ENCODE data around the gene GUK1. TPM values are rescaled to one million over a fixed set of nuclear protein-coding genes. Genes with fewer than 3 reads are reported as not detected.
A peak's percentile ranks its signal among the peaks of the same experiment; 100 is the strongest.

GUK1 gene
- total RNA-seq, 1 donor, result 278 TPM

DNA sequence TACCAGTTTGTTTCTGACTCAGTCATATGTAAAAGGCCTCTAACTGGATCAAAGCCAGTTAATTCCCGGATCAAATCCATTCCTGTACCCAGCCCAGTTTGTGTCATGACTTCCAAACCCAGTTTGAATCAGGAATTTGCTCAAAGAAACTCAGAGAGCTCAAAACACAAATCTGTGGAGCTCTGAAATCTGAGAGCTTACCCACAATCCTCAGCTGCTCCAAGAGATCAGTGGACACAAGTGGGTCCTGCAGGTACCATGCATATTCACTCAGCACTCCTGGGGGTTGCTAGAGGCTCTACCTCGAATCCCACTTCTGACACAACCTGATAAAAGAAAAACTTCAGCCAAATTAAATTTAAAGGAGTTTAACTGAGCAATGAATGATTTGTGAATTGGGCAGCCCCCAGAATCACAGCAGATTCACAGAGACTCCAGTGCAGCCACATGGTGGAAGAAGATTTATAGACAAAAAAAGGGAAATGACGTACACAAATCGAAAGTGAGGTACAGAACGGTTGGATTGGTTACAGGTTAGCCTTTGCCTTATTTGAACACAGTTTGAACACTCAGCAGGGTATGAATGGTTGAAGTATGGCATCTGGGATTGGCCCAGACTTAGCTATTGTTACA, 19.1 kb upstream of the GUK1 start:
- Histone ChIP-seq H3K4me2 (ENCODE audit: insufficient read depth, low read length) (no peak overlapping the region), H3K27ac (ENCODE audit: low read depth, low read length) (no peak overlapping the region), H3K36me3 (ENCODE audit: insufficient read depth, low read length) (no peaks in the 10 kb centered on the region), H3K4me1 (ENCODE audit: insufficient read depth, low read length) (peaks cover 5% of the 10 kb centered on the region), H3K4me3 (ENCODE audit: insufficient read depth, low read length) (no peak overlapping the region), H3K9me3 (ENCODE audit: low read depth, low read length) (no peaks in the 10 kb centered on the region), H2AFZ (ENCODE audit: low read length) (no peak overlapping the region), H4K20me1 (ENCODE audit: insufficient read depth, low read length) (no peaks in the 10 kb centered on the region), H3K27me3 (ENCODE audit: insufficient read depth, low read length) (peaks cover 13% of the 10 kb centered on the region), H3K79me2 (ENCODE audit: insufficient read depth, low read length) (no peaks in the 10 kb centered on the region)
- DNase-seq (ENCODE audit: insufficient read length, low spot score, missing footprints), result peak; percentile 30
- TF ChIP-seq CTCF (IDR thresholded peaks at IDR 0.05; ENCODE audit: extremely low read depth, low read depth, low read length), result no peak

DNA sequence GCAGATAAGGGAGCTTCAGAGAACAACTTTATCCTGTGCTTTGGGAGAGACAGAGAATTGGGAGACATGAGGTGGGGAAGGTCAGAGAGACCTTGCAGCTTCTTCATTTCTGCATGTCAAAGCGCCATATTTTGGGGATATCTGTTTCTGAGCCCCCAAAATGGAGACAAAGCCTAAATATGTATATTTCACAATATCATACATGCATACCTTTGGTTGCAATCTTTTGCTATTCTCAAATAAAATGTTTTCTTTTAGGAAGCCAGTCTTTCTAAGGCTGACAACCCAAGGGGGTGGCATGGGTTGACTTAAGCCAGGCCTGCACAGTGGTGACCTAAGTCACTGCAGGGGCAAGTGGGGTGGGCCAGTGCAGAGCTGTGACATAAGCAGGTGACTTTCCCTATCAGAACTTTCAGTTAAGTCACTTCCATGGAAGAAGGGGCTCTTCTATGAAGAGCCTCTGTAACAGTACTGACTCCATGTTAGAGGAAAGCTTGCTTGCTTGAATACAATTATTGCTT, 17.1 kb upstream of the GUK1 start:
- H4K20me1 ChIP-seq (ENCODE audit: insufficient read depth, low read length), result no peaks in the 10 kb centered on the region
- H2AFZ ChIP-seq (ENCODE audit: low read length), result no peak overlapping the region
- DNase-seq (ENCODE audit: insufficient read length, low spot score, missing footprints), result no peak
- H3K27me3 ChIP-seq (ENCODE audit: insufficient read depth, low read length), result peaks cover 15% of the 10 kb centered on the region
- H3K36me3 ChIP-seq (ENCODE audit: insufficient read depth, low read length), result no peaks in the 10 kb centered on the region
- H3K9me3 ChIP-seq (ENCODE audit: low read depth, low read length), result no peaks in the 10 kb centered on the region
- H3K4me1 ChIP-seq (ENCODE audit: insufficient read depth, low read length), result peaks cover 5% of the 10 kb centered on the region
- no peaks in the 10 kb centered on the region for H3K79me2 ChIP-seq (ENCODE audit: insufficient read depth, low read length)
- H3K27ac ChIP-seq (ENCODE audit: low read depth, low read length), result no peak overlapping the region
- no peak overlapping the region for H3K4me3 ChIP-seq (ENCODE audit: insufficient read depth, low read length)
- no peak overlapping the region for H3K4me2 ChIP-seq (ENCODE audit: insufficient read depth, low read length)
- TF ChIP-seq CTCF (IDR thresholded peaks at IDR 0.05; ENCODE audit: extremely low read depth, low read depth, low read length), result no peak

DNA sequence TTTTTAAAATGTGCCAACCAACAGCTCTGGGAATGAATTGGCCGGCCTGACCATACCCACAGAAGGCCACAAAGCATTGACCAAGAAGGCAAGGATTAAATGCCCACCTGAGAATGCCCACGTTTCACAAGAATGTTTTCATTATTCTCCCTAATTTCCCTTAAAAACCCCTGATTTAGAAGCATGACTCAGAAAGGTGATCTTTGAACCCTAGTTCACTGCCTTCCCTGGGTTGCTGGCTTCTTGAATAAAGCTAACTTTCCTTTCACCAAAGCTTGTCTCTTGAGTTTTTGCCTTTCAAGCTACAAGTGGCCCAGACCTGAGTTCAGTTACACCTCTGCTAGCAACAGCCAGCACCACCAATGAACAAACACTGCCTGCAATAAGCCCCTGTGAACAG, 16.6 kb upstream of the GUK1 start:
- DNase-seq (ENCODE audit: insufficient read length, low spot score, missing footprints), result no peak
- no peaks in the 10 kb centered on the region for H4K20me1 ChIP-seq (ENCODE audit: insufficient read depth, low read length)
- H3K4me2 ChIP-seq (ENCODE audit: insufficient read depth, low read length), result no peak overlapping the region
- no peak overlapping the region for H2AFZ ChIP-seq (ENCODE audit: low read length)
- H3K27ac ChIP-seq (ENCODE audit: low read depth, low read length), result no peak overlapping the region
- peaks cover 5% of the 10 kb centered on the region for H3K4me1 ChIP-seq (ENCODE audit: insufficient read depth, low read length)
- no peak for TF ChIP-seq CTCF (IDR thresholded peaks at IDR 0.05; ENCODE audit: extremely low read depth, low read depth, low read length)
- H3K9me3 ChIP-seq (ENCODE audit: low read depth, low read length), result no peaks in the 10 kb centered on the region
- no peak overlapping the region for H3K4me3 ChIP-seq (ENCODE audit: insufficient read depth, low read length)
- peaks cover 15% of the 10 kb centered on the region for H3K27me3 ChIP-seq (ENCODE audit: insufficient read depth, low read length)
- H3K79me2 ChIP-seq (ENCODE audit: insufficient read depth, low read length), result no peaks in the 10 kb centered on the region
- H3K36me3 ChIP-seq (ENCODE audit: insufficient read depth, low read length), result no peaks in the 10 kb centered on the region

GRCh38 chr1:228125185-228125584, 14.9 kb upstream of the GUK1 start:
- Histone ChIP-seq H3K4me1 (ENCODE audit: insufficient read depth, low read length) (peaks cover 2% of the 10 kb centered on the region), H3K4me2 (ENCODE audit: insufficient read depth, low read length) (no peak overlapping the region), H3K4me3 (ENCODE audit: insufficient read depth, low read length) (no peak overlapping the region), H3K27ac (ENCODE audit: low read depth, low read length) (no peak overlapping the region), H3K36me3 (ENCODE audit: insufficient read depth, low read length) (no peaks in the 10 kb centered on the region), H2AFZ (ENCODE audit: low read length) (no peak overlapping the region), H3K27me3 (ENCODE audit: insufficient read depth, low read length) (peaks cover 15% of the 10 kb centered on the region), H4K20me1 (ENCODE audit: insufficient read depth, low read length) (no peaks in the 10 kb centered on the region), H3K79me2 (ENCODE audit: insufficient read depth, low read length) (no peaks in the 10 kb centered on the region), H3K9me3 (ENCODE audit: low read depth, low read length) (no peaks in the 10 kb centered on the region)
- DNase-seq (ENCODE audit: insufficient read length, low spot score, missing footprints), result no peak
- TF ChIP-seq CTCF (IDR thresholded peaks at IDR 0.05; ENCODE audit: extremely low read depth, low read depth, low read length), result no peak
